ENCODE results near the gene CWC27. TPM values are rescaled to one million over a fixed set of nuclear protein-coding genes. Genes with fewer than 3 reads are reported as not detected.
A peak's percentile ranks its signal among the peaks of the same experiment; 100 is the strongest.

CWC27 gene
- total and polyA plus RNA-seq, 8 donors: 5.8 to 25.7 (median 14.3) TPM; not detected in 1

DNA sequence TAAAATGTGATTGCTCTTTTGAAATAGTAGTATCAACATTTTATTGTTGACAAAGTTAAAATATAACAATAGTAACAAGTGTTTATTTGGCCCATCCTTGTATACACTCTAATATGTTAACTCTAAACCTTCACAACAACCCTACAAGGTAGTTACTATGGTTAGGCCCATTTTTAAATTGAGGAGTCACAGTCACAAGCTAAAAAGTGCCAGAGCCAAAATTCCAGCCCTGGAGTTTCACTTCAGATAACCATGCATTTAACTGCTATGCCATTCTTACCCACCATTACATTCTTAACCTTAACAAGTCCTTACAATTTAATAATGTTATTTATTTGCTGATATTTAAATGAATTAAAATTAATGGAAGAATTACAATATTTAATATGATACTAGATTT, 91.2 kb downstream of the CWC27 start:
- TF ChIP-seq POLR2A (IDR thresholded peaks at IDR 0.05): no peak
- TF ChIP-seq, protein P1, sequence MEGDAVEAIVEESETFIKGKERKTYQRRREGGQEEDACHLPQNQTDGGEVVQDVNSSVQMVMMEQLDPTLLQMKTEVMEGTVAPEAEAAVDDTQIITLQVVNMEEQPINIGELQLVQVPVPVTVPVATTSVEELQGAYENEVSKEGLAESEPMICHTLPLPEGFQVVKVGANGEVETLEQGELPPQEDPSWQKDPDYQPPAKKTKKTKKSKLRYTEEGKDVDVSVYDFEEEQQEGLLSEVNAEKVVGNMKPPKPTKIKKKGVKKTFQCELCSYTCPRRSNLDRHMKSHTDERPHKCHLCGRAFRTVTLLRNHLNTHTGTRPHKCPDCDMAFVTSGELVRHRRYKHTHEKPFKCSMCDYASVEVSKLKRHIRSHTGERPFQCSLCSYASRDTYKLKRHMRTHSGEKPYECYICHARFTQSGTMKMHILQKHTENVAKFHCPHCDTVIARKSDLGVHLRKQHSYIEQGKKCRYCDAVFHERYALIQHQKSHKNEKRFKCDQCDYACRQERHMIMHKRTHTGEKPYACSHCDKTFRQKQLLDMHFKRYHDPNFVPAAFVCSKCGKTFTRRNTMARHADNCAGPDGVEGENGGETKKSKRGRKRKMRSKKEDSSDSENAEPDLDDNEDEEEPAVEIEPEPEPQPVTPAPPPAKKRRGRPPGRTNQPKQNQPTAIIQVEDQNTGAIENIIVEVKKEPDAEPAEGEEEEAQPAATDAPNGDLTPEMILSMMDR (IDR thresholded peaks at IDR 0.05): no peak
- TF ChIP-seq EP300 (IDR thresholded peaks at IDR 0.05): no peak
- TF ChIP-seq POLR2AphosphoS5 (IDR thresholded peaks at IDR 0.05): no peak
- H3K27me3 ChIP-seq: no peaks in the 10 kb centered on the region
- H3K27ac ChIP-seq: no peak overlapping the region
- no peaks in the 10 kb centered on the region for H3K36me3 ChIP-seq
- H3K4me1 ChIP-seq: peaks cover 0 to 14% (median 4%) of the 10 kb centered on the region in 4 donors
- H3K4me3 ChIP-seq: no peak overlapping the region
- no peak for DNase-seq
- H3K9me3 ChIP-seq: no peaks in the 10 kb centered on the region
- intact Hi-C loops (cut with DNase I; ENCODE audit: low total_unique reads): no loop called here

DNA sequence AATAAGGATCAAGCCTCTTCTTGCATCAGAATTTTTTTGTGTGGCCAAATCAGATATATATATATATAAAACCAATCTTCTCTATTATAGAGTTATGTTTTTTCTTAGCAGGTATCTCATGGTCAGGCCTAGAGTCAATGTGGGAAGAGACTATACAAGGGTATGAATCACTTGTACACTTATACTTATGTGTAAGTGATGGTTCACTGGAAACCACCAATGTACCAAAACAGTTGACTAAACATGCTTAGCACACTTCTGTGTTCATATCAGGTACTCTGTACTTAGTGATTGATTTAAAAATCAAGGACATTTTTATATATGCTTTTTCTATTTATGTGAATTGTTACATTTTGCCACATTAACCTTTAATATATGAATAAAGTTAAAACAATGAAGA, 92.6 kb downstream of the CWC27 start:
- Histone ChIP-seq H3K9me3 (no peaks in the 10 kb centered on the region), H3K27ac (no peak overlapping the region), H3K27me3 (no peaks in the 10 kb centered on the region), H3K4me3 (no peak overlapping the region), H3K4me1 (peaks cover 0 to 14% (median 4%) of the 10 kb centered on the region in 4 donors), H3K36me3 (no peaks in the 10 kb centered on the region)
- no peak for DNase-seq
- TF ChIP-seq POLR2A (IDR thresholded peaks at IDR 0.05) (no peak), POLR2AphosphoS5 (IDR thresholded peaks at IDR 0.05) (no peak)
- TF ChIP-seq, protein P1 (IDR thresholded peaks at IDR 0.05): no peak
- intact Hi-C loops (cut with DNase I; ENCODE audit: low total_unique reads): no loop called here

DNA sequence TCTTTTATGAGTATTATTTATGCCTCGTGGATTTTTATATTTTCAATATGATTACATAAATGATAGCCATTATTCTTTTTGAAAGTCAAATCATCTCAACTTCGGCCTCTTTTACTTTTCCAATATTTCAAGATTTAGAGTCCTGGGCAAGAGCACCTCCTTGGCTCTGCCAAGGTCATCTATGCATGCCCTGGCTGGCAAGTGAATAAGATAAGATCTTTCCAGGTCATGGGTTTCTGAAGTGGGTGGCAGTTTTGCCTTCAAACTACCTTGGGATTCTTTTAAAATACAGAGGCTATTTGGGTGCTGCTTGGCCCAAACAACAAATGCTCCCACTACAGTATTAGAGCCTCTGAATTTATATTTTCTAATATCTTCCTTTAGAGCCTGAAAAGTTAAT, 95.4 kb downstream of the CWC27 start:
- TF ChIP-seq POLR2AphosphoS5 (IDR thresholded peaks at IDR 0.05): no peak
- TF ChIP-seq EP300 (IDR thresholded peaks at IDR 0.05): no peak
- TF ChIP-seq, protein P1 (IDR thresholded peaks at IDR 0.05): no peak
- Histone ChIP-seq H3K9me3 (no peaks in the 10 kb centered on the region), H3K4me1 (peaks cover 0 to 14% (median 3%) of the 10 kb centered on the region in 4 donors), H3K4me3 (no peak overlapping the region), H3K36me3 (no peaks in the 10 kb centered on the region), H3K27me3 (no peaks in the 10 kb centered on the region), H3K27ac (no peak overlapping the region)
- intact Hi-C loops (cut with DNase I; ENCODE audit: low total_unique reads): no loop called here
- 76 to 88% (median 84%) methylated on average over 2 of the region's 2 CpGs for WGBS, 5 donors
- peak in 1 of 2 donors; percentile 7 for DNase-seq

DNA sequence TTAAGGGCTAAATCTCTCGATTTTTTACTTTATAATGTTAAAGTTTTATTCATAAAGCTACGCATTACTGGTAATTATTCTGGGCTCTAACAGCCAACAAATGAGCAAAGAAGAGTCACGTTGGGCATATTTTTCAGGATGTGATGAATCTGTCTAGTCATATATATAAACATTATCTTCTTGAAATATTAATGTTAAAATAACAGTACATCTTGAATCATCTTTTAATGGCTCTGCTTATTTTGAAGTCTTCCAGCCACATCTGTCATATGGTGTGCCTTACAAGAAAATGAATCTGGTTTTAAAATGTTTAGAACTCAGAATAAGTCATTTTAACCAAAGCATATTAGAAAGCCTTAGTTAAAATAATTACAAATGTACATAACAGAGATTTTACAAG, 96.9 kb downstream of the CWC27 start:
- intact Hi-C loops (cut with DNase I; ENCODE audit: low total_unique reads): no loop called here

More for the DNA sequence above, 96.9 kb downstream of the CWC27 start:
- no peaks in the 10 kb centered on the region for H3K9me3 ChIP-seq
- H3K27me3 ChIP-seq: no peaks in the 10 kb centered on the region
- 78 to 90% (median 81%) methylated on average over 3 of the region's 3 CpGs for WGBS, 5 donors
- TF ChIP-seq POLR2AphosphoS5 (IDR thresholded peaks at IDR 0.05) (no peak), POLR2A (IDR thresholded peaks at IDR 0.05) (no peak), EP300 (IDR thresholded peaks at IDR 0.05) (no peak)
- TF ChIP-seq, protein P1 (IDR thresholded peaks at IDR 0.05): no peak
- H3K36me3 ChIP-seq: no peaks in the 10 kb centered on the region
- no peak overlapping the region for H3K4me3 ChIP-seq
- H3K27ac ChIP-seq: no peak overlapping the region
- peaks cover 0 to 16% (median 0%) of the 10 kb centered on the region in 4 donors for H3K4me1 ChIP-seq
- DNase-seq: no peak

All from stomach (tissue), 9 donors.